M059J (cell line): ENCODE data around the gene CGB7. TPM values are rescaled to one million over a fixed set of nuclear protein-coding genes. Genes with fewer than 3 reads are reported as not detected.
A peak's percentile ranks its signal among the peaks of the same experiment; 100 is the strongest.
"Not testable (repeated sequence)": the region's sequence is repeated elsewhere in the genome, so short reads cannot be mapped to it uniquely, and the experiment has no call there.

ENCODE experiments used
- DNase-seq: peaks from one replicate; pipeline ENCODE4 v3.0.0-alpha.2; 2012; ENCODE audit warnings: low read depth
- total RNA-seq: library from RNA; depleted of rRNA; stranded (reverse); fragments of >200 nt; shearing (Covaris generic); gene quantifications from 2 replicates; pipeline ENCODE4 v1.2.3, GENCODE V29; 2014

CGB7 gene
- total RNA-seq, 1 experiment from 2014 or later: 2.7 TPM

- peak; percentile 74 for DNase-seq
Measured at GRCh38 chr19:49042177-49042576, 15.4 kb downstream of the CGB7 start.

- DNase-seq: not testable (repeated sequence)
Measured at GRCh38 chr19:49039736-49040135, 17.8 kb downstream of the CGB7 start.

- DNase-seq: peak; percentile 80
Measured at GRCh38 chr19:49038557-49039276, 18.8 kb downstream of the CGB7 start.

GRCh38 chr19:49038111-49038510 lies 19.4 kb downstream of the CGB7 start:
- DNase-seq: not testable (repeated sequence)

GRCh38 chr19:49036815-49037214 lies 20.7 kb downstream of the CGB7 start, which contains the start of gene CGB1:
Gene CGB1, minus strand, starts transcription at chr19:49036895. Its CDS starts 184 bp downstream, at chr19:49036711.
- DNase-seq: not testable (repeated sequence)

GRCh38 chr19:49031642-49032301 lies 25.8 kb downstream of the CGB7 start, which contains the start of gene CGB2:
Gene CGB2, plus strand, starts transcription at chr19:49031890. Its CDS starts 206 bp downstream, at chr19:49032096.
- not testable (repeated sequence) for DNase-seq

- DNase-seq: not testable (repeated sequence)
Measured at GRCh38 chr19:49030323-49030722, 27.2 kb downstream of the CGB7 start.

- DNase-seq: peak; percentile 62
Measured at GRCh38 chr19:49029749-49030148, 27.8 kb downstream of the CGB7 start.

- DNase-seq: not testable (repeated sequence)
Measured at GRCh38 chr19:49028686-49029085, 28.9 kb downstream of the CGB7 start.

- DNase-seq: peak; percentile 45
Measured at GRCh38 chr19:49025599-49025998, 31.9 kb downstream of the CGB7 start.

GRCh38 chr19:49025088-49025487 lies 32.5 kb downstream of the CGB7 start:
- not testable (repeated sequence) for DNase-seq

- DNase-seq: not testable (repeated sequence)
Measured at GRCh38 chr19:49024233-49024632, 33.3 kb downstream of the CGB7 start, which contains the start of gene CGB3. Gene CGB3, minus strand, starts transcription at chr19:49024333. Its CDS starts 362 bp downstream, at chr19:49023971.

GRCh38 chr19:49022116-49022515 lies 35.4 kb downstream of the CGB7 start:
- DNase-seq: no peak

- peak; percentile 88 for DNase-seq
Measured at GRCh38 chr19:49020931-49021895, 36.3 kb downstream of the CGB7 start.

GRCh38 chr19:49020342-49020741 lies 37.2 kb downstream of the CGB7 start:
- DNase-seq: no peak

GRCh38 chr19:49019242-49019932 lies 38.2 kb downstream of the CGB7 start:
- DNase-seq: peak; percentile 25

GRCh38 chr19:49018388-49019241 lies 38.9 kb downstream of the CGB7 start:
- DNase-seq: not testable (repeated sequence)

GRCh38 chr19:49017666-49018351 lies 39.7 kb downstream of the CGB7 start:
- peak; percentile 68 for DNase-seq

GRCh38 chr19:49017041-49017665 lies 40.4 kb downstream of the CGB7 start, which contains the start of gene LHB:
Gene LHB, minus strand, starts transcription at chr19:49017091. Its CDS starts 10 bp downstream, at chr19:49017081.
- DNase-seq: no peak
